GM21529 (cell line): ENCODE data around the gene SRMS.

Experiments used
- ATAC-seq: cut with Tn5 transposase; IDR thresholded peaks from one replicate; pipeline ENCODE4 v1.9.1; 2021; ENCODE audit not compliant: unreplicated experiment

Gene SRMS

DNA sequence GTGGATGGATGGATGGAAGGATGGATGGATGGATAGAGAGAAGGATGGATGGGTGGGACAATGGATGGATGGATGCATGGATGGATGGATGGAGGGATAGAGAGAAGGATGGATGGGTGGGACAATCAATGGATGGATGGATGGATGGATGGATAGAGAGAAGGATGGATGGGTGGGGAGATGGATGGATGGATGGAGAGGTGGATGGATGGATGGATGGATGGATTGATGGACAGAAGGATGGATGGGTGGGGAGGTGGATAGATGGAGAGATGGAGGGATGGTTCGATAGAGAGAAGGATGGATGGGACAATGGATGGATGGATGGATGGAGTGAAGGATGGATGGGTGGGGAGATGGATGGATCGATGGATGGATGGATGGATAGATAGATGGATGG, 55.0 kb downstream of the SRMS start:
- ATAC-seq: no peak

DNA sequence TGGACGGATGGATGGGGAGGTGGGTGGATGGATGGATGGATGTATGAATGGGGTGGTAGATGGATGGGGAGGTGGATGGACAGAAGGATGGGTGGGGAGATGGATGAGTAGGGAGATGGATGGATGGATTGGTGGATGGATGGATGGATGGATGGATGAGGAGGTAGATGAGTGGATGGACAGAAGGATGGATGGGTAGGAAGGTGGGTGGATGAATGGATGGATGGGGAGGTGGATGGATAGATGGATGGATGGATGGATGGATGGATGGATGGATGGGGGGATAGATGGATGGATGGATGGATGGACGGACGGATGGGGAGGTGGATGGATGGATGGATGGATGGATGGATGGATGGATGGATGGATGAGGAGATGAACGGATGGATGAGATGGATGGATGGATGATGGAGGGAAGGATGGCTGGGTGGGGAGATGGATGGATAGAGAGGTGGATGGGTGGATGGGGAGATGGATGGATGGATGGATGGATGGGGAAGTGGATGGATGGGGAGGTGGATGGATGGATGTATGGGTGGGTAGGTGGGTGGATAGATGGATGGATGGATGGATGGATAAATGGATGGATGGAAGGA, 55.8 kb downstream of the SRMS start:
- no peak for ATAC-seq

DNA sequence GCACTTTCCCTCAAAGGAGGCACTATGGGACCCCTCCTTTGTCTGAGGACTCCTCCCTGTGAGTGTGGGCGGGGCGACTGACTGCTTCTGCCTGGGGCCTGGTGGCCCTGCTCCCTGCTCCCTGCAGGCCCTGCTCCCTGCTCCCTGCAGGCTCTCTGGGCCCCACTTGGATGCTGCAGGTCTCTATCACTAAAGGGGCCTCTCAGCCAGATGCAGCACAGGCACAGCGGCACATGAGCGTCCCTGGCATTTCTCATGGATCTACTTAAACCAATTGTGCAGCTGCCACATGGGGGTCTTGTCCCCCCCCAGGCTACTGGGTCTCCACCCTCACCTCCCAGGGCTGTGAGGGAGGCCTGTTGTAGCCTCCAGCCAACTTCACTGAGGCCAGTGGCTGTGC, 56.5 kb downstream of the SRMS start:
- ATAC-seq: no peak
